HG03103 (cell line): ENCODE results near the gene RPL28.

Source experiments
- ATAC-seq: cut with Tn5 transposase; IDR thresholded peaks from one replicate; pipeline ENCODE4 v1.9.1; 2021; ENCODE audit warnings: low read depth; ENCODE audit not compliant: unreplicated experiment

The RPL28 gene

GRCh38 chr19:55352549-55353145 lies 33.1 kb upstream of the RPL28 start:
- no peak for ATAC-seq

GRCh38 chr19:55353356-55353802 lies 32.4 kb upstream of the RPL28 start:
- no peak for ATAC-seq

- ATAC-seq, result no peak
These were observed 31.7 kb upstream of the RPL28 start for GRCh38 chr19:55353803-55354697.

GRCh38 chr19:55354698-55355212 lies 31.0 kb upstream of the RPL28 start, which contains the start of gene COX6B2:
TSS of gene COX6B2 (minus strand) at chr19:55354719. CDS start at chr19:55354521, 198 bp downstream.
- no peak for ATAC-seq

GRCh38 chr19:55355213-55355821 lies 30.4 kb upstream of the RPL28 start:
- ATAC-seq, result no peak

- ATAC-seq, result no peak
These were observed 27.2 kb upstream of the RPL28 start for GRCh38 chr19:55358493-55358892.

GRCh38 chr19:55358943-55359908 lies 26.5 kb upstream of the RPL28 start:
- ATAC-seq, result no peak

GRCh38 chr19:55360902-55361301 lies 24.8 kb upstream of the RPL28 start:
- ATAC-seq, result no peak

- ATAC-seq, result no peak
These were observed 23.4 kb upstream of the RPL28 start for GRCh38 chr19:55362174-55362989.

- no peak for ATAC-seq
These were observed 22.6 kb upstream of the RPL28 start, which contains the start of gene GARIN5B for GRCh38 chr19:55362990-55363716. TSS of gene GARIN5B (minus strand) at chr19:55363260. CDS start at chr19:55363066, 194 bp downstream.

- ATAC-seq, result no peak
These were observed 20.5 kb upstream of the RPL28 start for GRCh38 chr19:55365245-55365644.

GRCh38 chr19:55365964-55366363 lies 19.8 kb upstream of the RPL28 start:
- ATAC-seq, result no peak

GRCh38 chr19:55366790-55367189 lies 18.9 kb upstream of the RPL28 start:
- ATAC-seq, result no peak

GRCh38 chr19:55368106-55368505 lies 17.6 kb upstream of the RPL28 start:
- no peak for ATAC-seq

- ATAC-seq, result no peak
These were observed 16.8 kb upstream of the RPL28 start for GRCh38 chr19:55368701-55369563.

GRCh38 chr19:55369653-55370304 lies 16.0 kb upstream of the RPL28 start:
- ATAC-seq, result no peak
